ENCODE measurements around the gene DDX3Y.

Gene DDX3Y

DNA sequence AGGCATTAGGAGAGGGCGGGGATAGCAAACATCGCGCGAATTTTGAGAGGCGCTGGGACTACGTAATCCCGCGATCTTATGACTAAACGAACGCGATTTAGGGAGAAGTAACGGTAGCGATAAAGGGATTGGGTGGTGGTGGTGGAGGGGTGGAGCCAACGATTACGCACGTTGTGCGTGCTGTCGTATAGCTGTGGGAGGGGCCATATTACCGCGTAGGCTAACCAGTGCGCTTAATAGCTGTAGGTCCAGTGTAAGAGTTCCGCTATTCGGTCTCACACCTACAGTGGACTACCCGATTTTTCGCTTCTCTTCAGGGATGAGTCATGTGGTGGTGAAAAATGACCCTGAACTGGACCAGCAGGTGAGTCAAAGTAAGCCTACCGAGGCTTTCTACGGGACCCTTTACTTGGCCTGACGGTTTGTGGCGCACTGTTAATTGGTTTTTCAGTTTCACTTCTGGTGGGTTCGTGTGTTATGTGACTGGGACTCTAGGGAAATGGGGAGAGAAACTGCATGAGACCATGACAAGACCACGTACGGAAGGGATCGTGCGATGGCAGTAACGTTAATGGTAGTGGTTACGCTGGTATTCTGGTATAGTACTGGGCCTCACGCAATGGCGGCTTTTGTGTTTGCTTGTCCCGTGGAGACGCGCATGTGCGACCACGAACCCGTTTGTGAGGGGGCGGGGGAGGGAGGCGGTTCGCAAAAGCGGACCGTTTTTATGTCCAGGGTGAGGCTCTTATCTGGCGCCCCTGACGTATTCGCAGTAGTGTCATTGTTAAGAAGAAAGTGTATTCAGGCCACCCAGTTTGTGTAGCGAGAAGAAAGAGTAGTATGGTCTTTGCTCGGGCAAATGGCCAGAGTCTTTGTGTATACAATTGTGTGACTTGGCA is at the start of gene DDX3Y:
Gene DDX3Y (plus strand): TSS at position 251 of the 899 bp plus-strand sequence. CDS start 69 bp downstream, at position 320.
- DNase-seq: no peak

DNA sequence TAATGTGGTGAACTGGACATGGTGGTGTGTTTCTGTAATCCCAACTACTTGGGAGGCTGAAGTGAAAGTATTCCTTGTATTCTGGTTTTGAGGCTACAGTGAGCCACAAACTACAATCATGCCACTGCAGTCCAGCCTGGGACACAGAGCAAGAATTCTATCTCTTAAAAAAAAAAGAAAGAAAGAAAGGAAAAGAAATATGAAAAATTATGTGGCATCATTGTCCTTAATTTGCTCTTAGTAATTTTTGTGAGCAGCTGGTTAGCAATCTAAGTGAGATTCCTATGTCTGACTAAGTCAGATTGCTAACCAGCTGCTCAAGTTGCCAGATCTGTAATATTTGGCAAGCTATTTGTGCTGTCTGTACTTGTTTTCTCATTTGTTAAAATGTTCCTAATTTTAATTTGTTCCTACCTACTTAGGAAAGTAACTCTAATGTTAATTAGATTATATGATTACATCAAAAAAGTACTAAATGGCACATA is 48.8 kb upstream of the DDX3Y start:
- no peak for DNase-seq

DNA sequence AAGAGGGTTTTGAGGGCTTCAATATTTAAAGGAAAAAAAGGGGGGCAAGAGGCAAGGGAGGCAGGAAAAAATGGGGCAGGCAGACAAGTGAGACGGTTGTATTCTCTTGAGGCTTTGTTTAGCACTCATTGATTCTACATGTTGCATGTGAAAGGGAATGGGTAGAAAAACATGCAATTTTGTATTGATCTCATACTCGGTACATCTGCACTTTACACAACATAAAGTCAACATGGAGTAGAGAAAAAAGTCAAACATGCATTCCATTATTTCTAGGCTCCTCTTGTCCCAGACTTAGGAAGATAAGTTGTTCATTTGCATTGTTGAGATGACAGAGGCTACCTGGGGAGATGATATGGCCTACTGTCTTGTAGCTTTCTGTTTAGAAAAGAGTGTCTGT is 36.7 kb upstream of the DDX3Y start:
- DNase-seq: no peak

DNA sequence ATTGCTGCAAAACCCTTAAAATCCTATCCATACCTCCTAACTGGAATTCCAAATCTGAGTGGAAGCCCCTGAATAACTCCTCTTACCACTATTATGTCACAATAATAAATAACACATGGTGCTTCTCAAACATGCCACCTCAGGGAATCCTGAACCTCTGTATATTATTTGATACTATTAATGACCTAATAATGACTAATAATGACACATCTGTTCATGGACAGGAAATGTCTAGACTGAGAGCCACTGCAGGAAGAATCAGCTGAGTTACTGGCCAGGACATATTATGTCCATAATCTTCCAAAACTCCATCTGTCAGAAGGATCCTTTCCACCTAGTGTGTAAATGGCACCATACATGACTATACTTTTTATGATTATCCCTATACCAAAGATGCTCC is 7.7 kb upstream of the DDX3Y start:
- no peak for DNase-seq

DNA sequence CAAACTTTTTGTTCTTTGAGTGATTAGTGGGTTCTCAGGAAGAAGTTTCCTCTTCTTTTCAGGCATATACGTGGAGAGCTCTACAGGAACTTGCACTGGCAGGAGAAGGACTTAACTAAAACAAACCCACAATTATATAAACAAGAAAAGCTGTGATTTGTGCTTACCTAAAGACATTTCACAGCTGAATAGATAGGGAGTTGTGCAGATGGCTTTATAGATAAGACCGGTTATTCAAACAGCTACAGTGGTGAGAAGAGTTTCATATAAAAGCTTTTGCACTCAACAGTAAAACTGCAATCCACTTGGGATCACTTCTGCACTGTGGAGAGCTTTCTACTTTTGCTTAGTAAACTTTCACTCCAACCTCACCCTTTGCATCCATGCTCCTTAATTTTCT is 6.1 kb upstream of the DDX3Y start:
- DNase-seq: no peak

DNA sequence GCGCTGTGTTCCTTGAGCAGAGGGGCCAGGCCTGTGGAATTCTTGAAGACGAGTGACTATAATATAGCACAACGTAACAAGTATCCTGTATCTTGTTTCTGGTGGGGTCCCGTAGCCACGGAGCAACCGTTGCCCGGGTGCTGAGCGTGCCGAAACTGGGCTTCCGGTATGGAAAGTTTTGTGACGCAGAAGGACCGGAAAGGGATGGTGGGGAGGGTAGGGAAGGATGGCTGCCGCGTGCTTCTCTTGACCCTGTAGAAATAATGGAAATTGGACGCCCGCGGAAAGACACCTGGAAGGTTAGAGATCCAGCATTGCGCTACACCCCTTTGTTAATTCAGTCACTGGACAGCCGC is 827 bp downstream of the DDX3Y start:
- DNase-seq: no peak

DNA sequence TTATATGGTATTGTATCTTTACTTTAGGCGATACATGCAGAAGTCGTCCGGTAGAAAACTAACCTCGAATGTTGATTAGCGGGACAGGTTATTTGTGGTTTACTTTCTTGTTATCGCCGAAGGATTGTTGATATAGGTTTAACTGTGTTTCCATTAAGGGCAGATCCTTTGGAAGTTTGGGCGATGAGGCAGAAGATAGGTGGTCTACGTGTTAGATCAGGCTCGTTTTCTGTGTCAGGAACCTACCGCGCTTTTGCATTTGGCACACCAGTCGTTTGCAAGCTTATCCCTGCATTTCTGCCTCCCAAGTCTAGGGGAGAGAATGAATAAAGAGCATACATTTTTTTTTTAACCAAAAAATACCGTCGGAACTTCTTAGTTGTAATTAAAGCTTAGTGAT is 1.2 kb downstream of the DDX3Y start:
- DNase-seq: no peak

DNA sequence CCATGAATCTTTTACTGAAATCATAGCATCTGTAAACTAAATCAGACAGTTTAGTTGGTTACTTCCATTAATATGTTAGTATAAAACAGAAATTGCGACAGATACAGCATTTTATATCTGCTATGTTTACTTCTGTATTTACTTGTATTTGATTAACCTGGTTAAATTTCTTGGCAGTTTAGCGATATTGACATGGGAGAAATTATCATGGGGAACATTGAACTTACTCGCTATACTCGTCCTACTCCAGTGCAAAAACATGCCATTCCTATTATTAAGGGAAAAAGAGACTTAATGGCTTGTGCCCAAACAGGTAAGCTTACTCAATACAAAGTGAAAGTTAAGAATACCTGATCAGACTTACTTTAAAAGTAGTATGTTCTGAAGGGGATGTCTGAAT is 8.9 kb downstream of the DDX3Y start:
- no peak for DNase-seq

DNA sequence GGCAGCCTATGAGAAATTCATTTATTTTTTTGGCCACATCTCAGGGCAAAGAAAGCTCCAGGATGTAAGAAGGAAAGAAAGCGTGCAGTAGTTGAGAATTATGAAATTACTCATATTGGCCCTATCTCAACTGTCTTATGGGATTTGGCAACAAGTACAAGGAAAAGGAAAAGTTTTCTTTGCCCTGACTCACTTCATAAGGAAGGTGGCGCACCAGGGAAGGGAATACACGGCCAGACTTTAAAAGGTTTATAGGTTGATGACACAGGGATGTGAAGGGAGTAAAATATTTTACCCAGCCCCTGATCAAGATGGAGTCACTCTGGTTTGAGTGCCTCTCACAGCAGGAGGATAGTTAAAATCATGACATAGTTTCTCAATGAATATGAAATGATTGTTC is 23.4 kb downstream of the DDX3Y start:
- DNase-seq: no peak

DNA sequence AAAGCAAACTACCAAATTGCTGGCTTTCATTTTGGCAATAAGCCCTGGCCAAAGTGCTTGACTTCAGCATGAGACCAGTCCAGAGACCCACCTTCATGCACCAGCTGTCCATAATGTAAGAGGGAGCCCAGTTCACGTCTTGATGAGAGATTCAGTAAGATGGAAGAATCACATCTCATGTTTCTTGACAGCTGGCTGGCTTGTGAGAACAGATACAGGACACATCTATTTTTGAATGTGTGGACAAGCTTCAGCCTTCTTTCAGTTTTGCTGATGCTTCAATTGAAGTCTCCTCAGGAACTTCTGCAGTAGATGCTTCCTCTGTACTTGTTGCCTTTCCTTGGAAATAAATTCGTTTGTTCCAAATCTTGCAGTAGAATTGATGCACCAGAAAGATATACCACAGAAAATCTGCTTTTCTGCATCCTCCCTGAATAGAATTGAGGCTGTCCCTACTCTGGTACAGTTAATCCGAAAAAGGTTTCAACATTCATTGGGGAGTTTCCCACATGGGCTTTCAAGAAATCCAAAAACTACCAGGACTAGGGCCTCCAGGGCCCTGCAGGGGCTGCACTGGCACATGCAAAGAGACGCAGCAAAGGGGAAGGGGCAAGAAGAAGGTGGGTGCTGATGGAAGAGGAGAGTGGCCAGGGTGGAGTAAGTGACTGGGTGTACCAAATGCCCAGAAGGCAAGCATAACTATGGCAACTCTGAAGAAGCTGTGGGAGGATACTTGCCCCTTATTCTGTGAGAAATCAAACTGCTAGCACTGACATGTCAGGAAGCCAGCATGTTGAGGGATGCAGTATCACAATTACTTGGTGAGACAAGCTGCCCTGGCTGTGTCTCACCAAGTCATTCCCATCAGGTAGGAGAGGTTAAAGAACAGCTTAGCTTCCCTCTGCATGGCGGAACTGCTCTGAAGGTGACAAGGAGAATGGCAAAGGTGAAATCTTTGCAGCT is 37.3 kb downstream of the DDX3Y start:
- DNase-seq: no peak
